Transverse colon (tissue), 4 donors: ENCODE measurements around the gene TRAF3. TPM values are rescaled to one million over a fixed set of nuclear protein-coding genes. Genes with fewer than 3 reads are reported as not detected.

Experiments used
- DNase-seq: peaks from one replicate; pipeline ENCODE4 v3.0.0-alpha.2; 2019
- H3K27ac ChIP-seq, 4 donors: fragments of 200-600 bp; sonication (generic); 2 replicates each; pipeline ENCODE4 v1.5.1; 2016 to 2018; ENCODE audit warnings: inconsistent platforms in 4 of 4
- H3K27me3 ChIP-seq: fragments of 200-600 bp; sonication (generic); 2 replicates; pipeline ENCODE4 v1.5.1; 2017; ENCODE audit warnings: inconsistent platforms
- H3K36me3 ChIP-seq, 4 donors: fragments of 200-600 bp; sonication (generic); 2 replicates each; pipeline ENCODE4 v1.5.1; 2017 to 2019; ENCODE audit warnings: inconsistent platforms in 4 of 4
- H3K4me1 ChIP-seq, 4 donors: fragments of 200-600 bp; sonication (generic); 2 replicates each; pipeline ENCODE4 v1.5.1; 2017 to 2020; ENCODE audit warnings: inconsistent platforms in 4 of 4
- H3K4me3 ChIP-seq, 4 donors: fragments of 200-600 bp; sonication (generic); 1 replicate in 1 of 4; 2 replicates in 3 of 4; pipeline versions ENCODE4 v1.5.1 to v1.6.1; 2017 to 2019; ENCODE audit warnings: inconsistent platforms in 4 of 4
- H3K9me3 ChIP-seq, 2 donors: fragments of 200-600 bp; sonication (generic); 2 replicates each; pipeline ENCODE4 v1.5.1; 2017 to 2019; ENCODE audit warnings: inconsistent platforms in 2 of 2
- CTCF ChIP-seq, 5 experiments: fragments of 200-600 bp in 3 of 5; fragments of 450-650 bp in 2 of 5; sonication (generic) in 3 of 5; IDR thresholded peaks; 1 replicate in 2 of 5; 2 replicates in 3 of 5; pipeline ENCODE4 v1.5.1; 2016 to 2017; ENCODE audit warnings: antibody characterized with exemption in 5 of 5, inconsistent platforms in 3 of 5, mild to moderate bottlenecking in 2 of 5, moderate library complexity in 1 of 5
- EP300 ChIP-seq: sonication (generic); formaldehyde crosslinking; IDR thresholded peaks from one replicate; pipeline ENCODE4 v1.6.1; 2017; ENCODE audit warnings: antibody characterized with exemption, low read depth
- POLR2A ChIP-seq: fragments of 450-650 bp; IDR thresholded peaks from one replicate; pipeline ENCODE4 v1.6.1; 2016; ENCODE audit warnings: antibody characterized with exemption, mild to moderate bottlenecking, moderate library complexity
- POLR2AphosphoS5 ChIP-seq, 3 donors: sonication (generic); formaldehyde crosslinking; IDR thresholded peaks; one replicate each; pipeline ENCODE4 v1.6.1; 2016; ENCODE audit warnings: antibody characterized with exemption in 3 of 3
- WGBS, 2 donors: methylation state at CpG; one replicate each; pipeline ENCODE4 v1.1.5; 2018; ENCODE audit warnings: low coverage in 1 of 2; 5-methylcytosine and 5-hydroxymethylcytosine counted together
- in situ Hi-C, 4 donors: fragments of 200-750 bp; cut with MboI; loops; one replicate each; pipeline versions ENCODE4 v1.15.0 to v1.15.1; 2017; ENCODE audit warnings: low sequenced_read_pairs in 3 of 4, low pct_ligation_motif_present in 1 of 4, low pct_unique_long_range_greater_than_20kb in 1 of 4
- intact Hi-C: fragments of 100-400 bp; cut with DNase I; formaldehyde crosslinking; loops from one replicate; pipeline ENCODE4 v1.15.1; 2023; ENCODE audit warnings: low total_unique reads
- total RNA-seq, 4 donors: library from RNA; depleted of rRNA; stranded (reverse); fragments of >200 nt; gene quantifications; one replicate each; pipeline ENCODE4 v1.1.0, GENCODE V29; 2016

Gene TRAF3
- total RNA-seq, 4 donors from 2014 or later = 18.7 to 28.9 (median 25.0) TPM

GRCh38 chr14:102913341-102914211 lies 136.3 kb downstream of the TRAF3 start:
- H3K9me3 ChIP-seq = no peaks in the 10 kb centered on the region
- H3K27ac ChIP-seq = no peak overlapping the region
- in situ Hi-C loops (loop anchor here in 3 of 4 donors (25.0 kb wide), 2 partner anchors 151 to 226 kb away; no protein-coding TSS in a partner anchor), intact Hi-C loops (loop anchor here (10.0 kb wide), 1 partner anchor 139 kb away; the partner anchor contains the start of gene TRAF3)
- DNase-seq = no peak
- no peaks in the 10 kb centered on the region for H3K4me1 ChIP-seq
- no peaks in the 10 kb centered on the region for H3K27me3 ChIP-seq
- no peak overlapping the region for H3K4me3 ChIP-seq
- TF ChIP-seq POLR2A = no peak
- no peak for TF ChIP-seq EP300
- no peak for TF ChIP-seq CTCF (IDR thresholded peaks at IDR 0.05)
- TF ChIP-seq POLR2AphosphoS5 (IDR thresholded peaks at IDR 0.05) = no peak
- 88% methylated on average over 27 of the region's 28 CpGs; no CpG with 5 or more reads in 1 of the 2 donors for WGBS, 2 donors
- no peaks in the 10 kb centered on the region for H3K36me3 ChIP-seq

GRCh38 chr14:102914474-102915291 lies 137.4 kb downstream of the TRAF3 start:
- H3K27ac ChIP-seq = no peak overlapping the region
- intact Hi-C loops = loop anchor here (5.0 to 10.0 kb wide), 2 partner anchors 140 to 222 kb away; partner anchors contain the start of gene TRAF3
- H3K4me3 ChIP-seq = no peak overlapping the region
- 83% methylated on average over 26 of the region's 26 CpGs; no CpG with 5 or more reads in 1 of the 2 donors for WGBS, 2 donors
- no peak for TF ChIP-seq POLR2A
- no peak for TF ChIP-seq POLR2AphosphoS5 (IDR thresholded peaks at IDR 0.05)
- TF ChIP-seq EP300 = no peak
- TF ChIP-seq CTCF (IDR thresholded peaks at IDR 0.05) = no peak
- H3K9me3 ChIP-seq = no peaks in the 10 kb centered on the region
- in situ Hi-C loops = loop anchor here in 3 of 4 donors (25.0 kb wide), 2 partner anchors 152 to 227 kb away; no protein-coding TSS in a partner anchor
- no peak for DNase-seq
- no peaks in the 10 kb centered on the region for H3K4me1 ChIP-seq
- no peaks in the 10 kb centered on the region for H3K27me3 ChIP-seq
- no peaks in the 10 kb centered on the region for H3K36me3 ChIP-seq

- Histone ChIP-seq H3K36me3 (no peaks in the 10 kb centered on the region), H3K4me3 (no peak overlapping the region), H3K27ac (no peak overlapping the region), H3K4me1 (no peaks in the 10 kb centered on the region), H3K9me3 (no peaks in the 10 kb centered on the region), H3K27me3 (no peaks in the 10 kb centered on the region)
- in situ Hi-C loops = loop anchor here in 3 of 4 donors (25.0 kb wide), 2 partner anchors 153 to 228 kb away; no protein-coding TSS in a partner anchor
- intact Hi-C loops = loop anchor here (5.0 to 10.0 kb wide), 2 partner anchors 141 to 223 kb away; partner anchors contain the start of gene TRAF3
- 80 to 87% methylated on average over 1 to 19 of the region's 19 CpGs for WGBS, 2 donors
- TF ChIP-seq EP300 = no peak
- no peak for TF ChIP-seq CTCF (IDR thresholded peaks at IDR 0.05)
- no peak for TF ChIP-seq POLR2A
- TF ChIP-seq POLR2AphosphoS5 (IDR thresholded peaks at IDR 0.05) = no peak
- DNase-seq = no peak
Measured at GRCh38 chr14:102915292-102916110, 138.3 kb downstream of the TRAF3 start.
